GM18951 (cell line): ENCODE results near the gene NDUFS7.

Experiments used
- POLR2A ChIP-seq: IDR thresholded peaks from 4 replicates; pipeline ENCODE4 v1.6.1; 2011; ENCODE audit warnings: mild to moderate bottlenecking; ENCODE audit not compliant: insufficient read length, insufficient read depth; ENCODE audit errors: extremely low read depth
- in situ Hi-C: fragments of 300-500 bp; cut with MboI; formaldehyde crosslinking; loops from one replicate; pipeline ENCODE4 v1.12.0; 2022; ENCODE audit warnings: low sequenced_read_pairs, mixed read lengths, inconsistent platforms; ENCODE audit not compliant: unreplicated experiment

NDUFS7 gene

DNA sequence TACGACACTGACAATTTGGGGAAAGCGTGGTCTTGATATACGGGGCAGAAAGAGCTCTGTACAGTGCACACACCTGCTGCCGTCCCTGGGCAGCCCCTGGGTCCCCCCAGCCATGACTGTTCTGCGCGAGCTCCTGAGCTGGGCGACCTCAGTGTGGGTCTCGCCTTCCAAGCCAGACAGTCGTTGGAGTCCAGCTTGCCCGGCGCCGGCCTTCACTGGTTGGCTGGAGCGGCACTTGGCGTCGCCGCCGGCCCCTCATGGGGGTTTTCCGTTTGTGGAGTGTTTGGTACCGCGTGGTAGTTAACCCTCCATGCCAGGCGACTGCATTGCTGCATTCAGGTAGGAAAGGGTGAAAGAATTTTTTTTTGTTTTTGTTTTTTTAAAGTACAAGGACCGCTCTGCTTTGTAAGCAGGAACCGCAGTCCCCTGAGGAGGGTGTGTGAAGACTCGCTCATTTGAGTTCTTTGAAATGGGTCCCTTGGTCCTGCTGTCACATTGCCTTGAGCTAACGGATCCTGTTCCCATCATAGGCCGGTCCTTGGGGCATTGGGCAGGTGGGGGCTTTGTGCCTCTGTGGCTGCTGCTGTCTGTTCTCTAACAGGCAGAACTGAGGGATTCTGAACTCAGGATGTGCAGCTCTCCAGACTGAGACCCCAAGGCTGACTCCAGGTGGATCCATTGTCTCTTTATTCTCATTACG lies 43.7 kb downstream of the NDUFS7 start:
- in situ Hi-C loops: no loop called here
- TF ChIP-seq POLR2A: no peak

DNA sequence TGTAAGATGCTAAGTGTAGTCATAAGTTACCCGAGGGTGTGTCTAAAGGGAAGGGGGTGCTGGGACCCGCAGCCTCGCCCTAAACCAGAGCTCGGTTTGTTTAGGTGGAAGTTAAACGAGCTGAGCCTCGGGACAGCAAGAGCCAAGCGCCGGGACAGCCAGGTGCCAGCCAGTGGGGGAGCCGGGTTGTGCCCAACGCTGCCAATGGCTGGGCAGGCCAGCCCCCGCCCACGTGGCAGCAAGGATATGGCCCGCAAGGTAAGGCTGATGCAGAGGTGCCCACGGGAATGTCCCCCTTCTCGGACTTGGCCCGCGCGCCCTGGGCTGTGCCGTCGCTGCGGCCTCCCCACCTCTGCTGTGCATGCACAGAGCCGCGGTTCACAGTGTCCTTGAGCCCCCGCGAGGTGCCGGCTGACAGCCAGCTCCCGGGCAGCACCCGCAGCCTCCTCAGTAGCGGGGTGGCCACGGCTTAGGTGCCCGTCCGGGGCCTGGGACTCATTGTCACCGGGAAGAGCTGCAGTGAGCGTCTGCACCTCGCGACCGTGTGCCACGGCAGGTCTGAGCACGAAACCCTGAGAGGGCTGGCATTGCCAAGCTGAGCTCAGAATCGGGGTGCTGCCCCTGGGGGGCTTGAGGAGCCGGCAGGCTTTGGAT lies 45.2 kb downstream of the NDUFS7 start:
- TF ChIP-seq POLR2A: no peak
- in situ Hi-C loops: no loop called here

DNA sequence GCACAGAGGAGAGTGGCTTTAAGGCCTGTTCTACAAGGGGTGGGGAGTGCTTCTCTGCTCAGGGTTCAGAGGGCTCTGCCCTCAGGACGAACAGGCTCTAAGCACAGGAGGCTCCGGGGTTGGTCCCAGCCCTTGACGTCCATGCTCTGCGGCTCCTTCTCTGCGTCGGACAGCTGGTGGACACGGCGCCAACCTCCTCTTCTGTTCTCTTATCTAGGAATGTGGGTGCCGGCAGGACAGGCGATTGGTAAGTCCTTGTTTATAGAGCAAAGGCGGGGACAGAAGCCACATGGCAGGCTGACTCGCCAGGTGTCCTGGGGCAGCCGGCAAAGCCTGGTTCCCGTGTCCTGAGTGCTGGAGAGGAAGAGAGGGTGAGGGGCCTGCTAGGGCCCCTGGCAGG lies 46.0 kb downstream of the NDUFS7 start:
- no peak for TF ChIP-seq POLR2A
- in situ Hi-C loops: no loop called here

DNA sequence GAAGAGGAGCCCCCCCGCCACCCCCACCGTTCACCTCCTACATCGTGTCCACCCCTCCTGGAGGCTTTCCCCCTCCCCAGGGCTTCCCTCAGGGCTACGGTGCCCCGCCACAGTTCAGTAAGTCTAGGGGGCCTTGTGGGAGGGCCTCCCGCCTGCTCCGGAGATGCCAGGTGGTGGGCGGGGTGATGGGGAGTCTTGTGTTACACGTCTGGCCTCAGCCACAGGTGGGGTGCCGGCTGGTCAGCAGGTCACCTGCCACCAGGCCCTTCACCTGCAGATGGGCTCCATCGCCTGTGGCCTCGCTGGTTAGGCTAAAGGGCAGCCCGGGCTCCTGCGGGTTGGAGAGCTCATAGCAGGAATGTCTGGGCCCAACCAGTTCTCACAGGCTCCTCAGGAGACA lies 46.5 kb downstream of the NDUFS7 start:
- TF ChIP-seq POLR2A: no peak
- in situ Hi-C loops: no loop called here

DNA sequence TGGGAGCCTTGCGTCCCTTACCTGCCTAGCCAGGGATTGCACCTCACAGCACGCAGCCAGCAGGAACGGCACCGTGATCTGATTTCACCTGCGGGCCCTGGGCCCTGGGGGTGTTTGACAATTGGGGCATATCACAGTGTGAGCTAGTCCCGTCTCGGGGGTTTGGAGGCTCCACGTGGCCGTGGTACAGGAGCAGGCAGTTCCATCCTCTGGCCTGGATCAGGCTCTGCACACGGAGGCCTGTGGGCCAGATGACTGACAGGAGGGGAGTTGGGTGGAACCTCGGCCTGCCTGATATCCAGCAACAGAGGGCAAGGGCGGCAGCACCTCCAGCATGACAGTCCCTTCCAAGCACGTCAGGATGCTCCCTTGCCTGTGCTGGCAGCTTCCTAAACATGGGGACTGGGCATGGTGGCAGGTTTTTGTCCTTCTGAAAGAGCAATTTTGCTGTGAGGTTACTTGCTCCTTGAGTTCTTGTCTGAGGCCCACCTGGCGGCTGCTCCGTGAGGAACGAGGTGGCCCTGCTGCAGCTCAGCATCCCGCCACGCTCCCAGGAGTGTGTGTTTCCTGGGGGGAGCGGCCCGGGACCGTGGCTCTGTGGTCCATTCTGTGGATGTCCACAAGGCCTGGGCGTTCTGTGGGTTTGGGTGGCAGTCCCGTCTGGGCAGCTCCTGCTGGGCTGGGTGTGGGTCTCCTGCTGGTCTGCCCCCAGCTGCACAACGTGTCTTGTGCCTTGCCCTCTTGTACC lies 48.2 kb downstream of the NDUFS7 start:
- no peak for TF ChIP-seq POLR2A
- in situ Hi-C loops: no loop called here

DNA sequence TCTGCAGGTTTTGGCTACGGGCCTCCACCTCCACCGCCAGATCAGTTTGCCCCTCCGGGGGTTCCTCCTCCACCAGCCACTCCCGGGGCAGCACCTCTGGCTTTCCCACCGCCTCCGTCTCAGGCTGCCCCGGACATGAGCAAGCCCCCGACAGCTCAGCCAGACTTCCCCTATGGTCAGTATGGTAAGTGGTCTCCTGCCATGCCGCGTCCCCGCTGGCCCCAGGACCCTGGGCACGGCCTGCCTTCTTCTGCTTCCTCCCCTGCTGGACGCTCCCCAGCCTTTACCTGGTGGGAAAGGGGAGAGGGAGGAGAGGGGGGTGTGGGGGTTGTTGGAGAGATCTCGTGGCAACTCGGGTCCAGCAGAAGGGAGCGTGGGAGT lies 48.8 kb downstream of the NDUFS7 start:
- in situ Hi-C loops: no loop called here
- no peak for TF ChIP-seq POLR2A

DNA sequence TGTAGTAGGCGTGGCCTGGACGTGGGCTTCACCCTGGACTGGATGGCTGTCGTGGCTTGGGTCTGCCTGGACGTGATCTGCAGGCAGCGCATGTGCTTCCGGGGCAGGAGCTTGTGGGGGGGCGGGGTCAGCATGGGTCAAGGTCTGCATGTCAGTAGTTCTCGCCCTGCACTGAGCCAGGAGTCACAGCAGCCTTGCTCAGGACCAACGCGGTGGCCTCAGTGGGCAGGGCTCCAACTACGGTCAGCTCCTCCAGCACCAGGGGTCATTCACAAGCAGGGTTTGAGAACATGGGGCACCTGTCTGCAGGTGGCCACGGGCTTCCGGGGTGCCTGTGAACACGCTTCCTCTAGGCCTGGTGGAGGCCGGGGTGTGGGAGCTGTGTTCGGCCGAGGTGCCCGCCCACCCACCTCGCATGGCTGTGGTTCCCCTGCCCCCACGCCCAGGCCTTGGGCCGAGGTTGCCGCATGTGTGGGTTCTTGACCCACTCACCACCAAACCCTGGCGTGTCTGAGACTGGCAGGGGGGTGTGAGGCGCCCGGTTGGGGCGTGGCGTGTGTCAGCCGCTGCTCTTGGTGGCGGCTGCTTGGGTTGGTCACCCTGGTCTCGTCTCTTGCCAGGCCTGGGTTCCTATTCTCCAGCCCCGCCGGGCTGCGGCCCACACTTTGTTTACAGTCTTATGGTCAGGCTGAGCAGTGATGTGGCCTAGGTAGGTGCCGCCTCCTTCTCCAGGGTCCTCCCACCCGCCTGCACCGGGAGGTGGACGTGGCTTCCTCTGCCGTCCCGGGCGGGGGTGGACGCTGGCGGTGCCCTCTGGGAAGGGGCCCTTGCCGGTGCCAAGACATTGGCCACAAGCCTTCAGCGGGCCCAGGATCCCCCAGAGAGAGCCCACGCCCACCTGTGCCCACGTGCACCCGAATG lies 49.7 kb downstream of the NDUFS7 start:
- in situ Hi-C loops: no loop called here
- no peak for TF ChIP-seq POLR2A

DNA sequence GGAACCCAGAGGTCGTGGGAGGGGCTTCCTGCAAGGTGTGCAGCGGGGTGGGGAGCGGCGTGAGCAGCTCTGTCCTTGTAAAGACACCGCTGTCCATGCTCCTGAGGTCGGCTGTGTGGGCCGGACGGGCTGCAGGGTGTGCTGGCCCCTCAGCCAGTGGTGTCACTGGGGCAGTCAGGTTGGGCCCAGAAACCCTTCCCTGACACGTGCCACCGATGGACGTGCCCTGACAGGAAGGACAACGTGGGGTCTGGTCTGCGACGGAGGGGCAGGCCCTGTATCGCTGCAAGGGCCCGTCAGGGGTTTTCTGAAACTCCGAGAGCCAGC lies 50.3 kb downstream of the NDUFS7 start:
- no peak for TF ChIP-seq POLR2A
- in situ Hi-C loops: no loop called here

DNA sequence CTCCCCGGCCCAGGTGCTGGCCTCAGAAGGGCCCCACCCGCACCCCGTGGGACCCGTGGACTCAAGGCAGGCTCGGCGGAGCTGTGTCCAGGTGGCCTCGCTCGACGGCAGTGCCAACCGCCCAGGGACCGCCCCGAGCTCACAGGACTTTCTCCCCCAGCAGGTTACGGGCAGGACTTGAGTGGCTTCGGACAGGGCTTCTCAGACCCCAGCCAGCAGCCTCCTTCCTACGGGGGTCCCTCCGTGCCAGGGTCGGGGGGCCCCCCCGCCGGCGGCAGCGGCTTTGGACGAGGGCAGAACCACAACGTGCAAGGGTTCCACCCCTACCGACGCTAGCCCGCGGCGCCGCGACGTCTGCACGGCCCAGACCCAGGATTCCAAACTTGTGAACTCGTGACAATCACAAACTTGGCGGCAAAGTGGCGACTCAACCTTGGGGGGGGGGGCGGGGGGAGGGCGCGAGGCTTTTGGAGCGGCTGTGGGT lies 50.9 kb downstream of the NDUFS7 start:
- TF ChIP-seq POLR2A: no peak
- in situ Hi-C loops: no loop called here

DNA sequence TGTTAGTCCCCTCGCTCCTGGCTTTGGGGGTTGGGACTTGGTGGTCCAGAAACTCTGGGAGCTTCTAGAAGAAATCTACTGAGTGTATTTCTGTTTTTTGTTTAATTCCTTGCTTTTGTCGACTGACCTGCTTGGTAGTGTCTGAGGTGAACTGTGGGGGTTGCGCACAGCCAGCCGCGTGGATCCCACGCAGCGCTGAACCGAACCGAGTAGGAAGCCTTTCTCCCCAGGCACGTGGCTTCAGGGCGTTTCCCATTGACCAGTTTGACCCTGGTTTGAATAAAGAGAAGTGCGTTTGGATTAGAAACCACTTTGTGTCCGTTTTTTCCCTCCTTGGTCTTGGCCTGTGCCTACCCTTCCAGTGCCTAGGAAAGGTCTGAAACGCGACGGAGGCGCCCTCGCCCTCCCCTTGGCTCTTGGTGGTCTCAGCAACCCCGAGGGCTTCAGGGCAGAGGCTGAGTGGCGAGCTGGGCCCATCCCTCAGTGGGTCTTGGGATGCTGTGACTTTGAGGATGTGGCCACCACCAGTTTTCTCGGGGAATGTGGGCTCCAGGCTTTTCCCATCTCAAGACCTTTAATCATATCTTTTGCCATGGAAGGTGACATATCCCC lies 51.8 kb downstream of the NDUFS7 start:
- TF ChIP-seq POLR2A: no peak
- in situ Hi-C loops: no loop called here

DNA sequence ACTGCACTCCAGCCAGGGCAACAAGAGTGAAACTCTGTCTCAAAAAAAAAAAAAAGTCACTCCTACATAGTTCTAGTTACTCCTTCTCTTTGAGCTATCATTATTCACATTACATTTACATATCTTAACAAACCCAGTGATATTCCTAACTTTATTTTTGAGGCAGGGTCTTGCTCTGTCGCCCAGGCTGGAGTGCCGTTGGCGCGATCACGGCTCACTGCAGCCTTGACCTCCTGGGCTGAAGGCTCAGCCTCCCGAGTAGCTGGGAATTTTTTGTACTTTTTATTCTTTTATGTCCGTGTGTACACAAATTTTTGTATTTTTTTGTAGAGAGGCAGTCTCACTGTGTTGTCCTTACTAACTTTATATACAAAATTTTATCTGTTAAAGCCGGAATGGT lies 53.9 kb downstream of the NDUFS7 start:
- TF ChIP-seq POLR2A: no peak
- in situ Hi-C loops: no loop called here

DNA sequence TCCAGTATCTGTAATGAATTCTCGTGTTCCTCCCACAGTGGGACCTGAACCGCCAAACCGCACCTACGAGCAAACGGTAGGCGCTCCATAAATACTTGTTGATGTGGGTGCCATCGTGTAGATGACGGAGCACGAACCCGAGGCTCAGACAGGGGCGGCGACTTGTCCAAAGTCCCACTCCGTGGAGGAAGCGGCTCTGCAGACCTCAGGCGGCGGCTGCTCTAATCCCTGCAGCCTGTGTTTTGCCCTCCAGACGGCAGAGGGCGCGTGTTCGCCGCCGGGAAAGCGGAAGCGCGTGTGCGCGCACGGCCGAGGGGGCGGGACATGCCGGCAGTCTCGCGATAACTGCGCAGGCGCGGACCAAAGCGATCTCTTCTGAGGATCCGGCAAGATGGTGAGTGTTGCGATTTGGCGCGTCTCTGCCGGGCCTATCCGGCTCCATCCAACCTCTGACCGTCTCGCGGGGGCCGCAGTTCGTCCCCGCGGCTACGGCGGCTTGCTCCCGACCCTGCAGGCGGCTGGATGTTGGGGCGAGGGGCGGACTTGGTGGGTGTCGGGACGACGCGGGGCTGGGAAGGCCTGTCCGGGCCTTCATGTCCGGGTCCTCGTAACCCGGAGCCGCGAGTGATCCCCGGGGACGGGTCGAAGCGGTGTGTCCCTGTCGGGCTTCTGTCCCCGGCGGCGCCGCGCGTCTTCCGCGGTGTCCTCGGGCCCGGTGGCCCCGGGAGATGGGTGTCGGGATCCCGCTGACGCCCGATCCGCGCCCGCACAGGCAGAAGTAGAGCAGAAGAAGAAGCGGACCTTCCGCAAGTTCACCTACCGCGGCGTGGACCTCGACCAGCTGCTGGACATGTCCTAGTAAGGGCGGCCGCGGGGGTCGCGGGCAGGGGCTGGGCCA lies 54.6 kb downstream of the NDUFS7 start, which contains the start of gene RPS15:
RPS15 (plus strand) TSS at position 362 of the 898 bp plus-strand sequence; CDS start at position 392, 30 bp downstream.
- in situ Hi-C loops: no loop called here
- TF ChIP-seq POLR2A: peak; percentile 99
